ENCODE measurements around the gene HHIP.

The HHIP gene

GRCh38 chr4:144645631-144646522, at the start of gene HHIP:
Gene HHIP (plus strand): TSS chr4:144646156. CDS start chr4:144646676, 520 bp downstream.
- TF ChIP-seq CTCF (IDR thresholded peaks at IDR 0.05; ENCODE audit: low read length) (no peak), EZH2 (IDR thresholded peaks at IDR 0.05; ENCODE audit: borderline replicate concordance, low read length) (no peak)
- no peak within 1 kb of the TSS for H3K9ac ChIP-seq (ENCODE audit: low read length)

GRCh38 chr4:144597171-144597570, 48.8 kb upstream of the HHIP start:
- Histone ChIP-seq H3K4me1 (ENCODE audit: insufficient read depth, low read length, severe bottlenecking) (no peaks in the 10 kb centered on the region), H2AFZ (ENCODE audit: low read length) (no peak overlapping the region)
- TF ChIP-seq CTCF (IDR thresholded peaks at IDR 0.05; ENCODE audit: low read length) (no peak), EZH2 (IDR thresholded peaks at IDR 0.05; ENCODE audit: borderline replicate concordance, low read length) (no peak)

More at GRCh38 chr4:144645631-144646522, at the start of gene HHIP:
- Histone ChIP-seq H3F3A (ENCODE audit: insufficient read depth, low read length) (no peaks in the 10 kb centered on the region), H3K27ac (ENCODE audit: low read depth, low read length, poor library complexity, severe bottlenecking) (no peak within 1 kb of the TSS), H3K27me3 (ENCODE audit: insufficient read depth, low read length) (no peaks in the 10 kb centered on the region), H4K20me1 (ENCODE audit: insufficient read depth, low read length) (no peaks in the 10 kb centered on the region), H2AFZ (ENCODE audit: low read length) (no peak within 1 kb of the TSS), H3K4me2 (ENCODE audit: low read length) (no peak within 1 kb of the TSS), H3K9me3 (ENCODE audit: low read length) (no peaks in the 10 kb centered on the region), H3K36me3 (ENCODE audit: insufficient read depth, low read length) (no peaks in the 10 kb centered on the region), H3K79me2 (ENCODE audit: insufficient read depth, low read length) (no peaks in the 10 kb centered on the region), H3K9me2 (ENCODE audit: low read depth, low read length) (no peaks in the 10 kb centered on the region), H3K4me1 (ENCODE audit: insufficient read depth, low read length, severe bottlenecking) (no peaks in the 10 kb centered on the region), H3K4me3 (ENCODE audit: low read depth, low read length, poor library complexity, severe bottlenecking) (no peak within 1 kb of the TSS)

GRCh38 chr4:144599621-144600020, 46.3 kb upstream of the HHIP start:
- H3K4me1 ChIP-seq (ENCODE audit: insufficient read depth, low read length, severe bottlenecking): no peaks in the 10 kb centered on the region
- no peaks in the 10 kb centered on the region for H3K27me3 ChIP-seq (ENCODE audit: insufficient read depth, low read length)
- H3K36me3 ChIP-seq (ENCODE audit: insufficient read depth, low read length): no peaks in the 10 kb centered on the region
- no peak overlapping the region for H3K27ac ChIP-seq (ENCODE audit: low read depth, low read length, poor library complexity, severe bottlenecking)
- H3K9me3 ChIP-seq (ENCODE audit: low read length): no peaks in the 10 kb centered on the region
- no peaks in the 10 kb centered on the region for H3F3A ChIP-seq (ENCODE audit: insufficient read depth, low read length)
- H3K4me2 ChIP-seq (ENCODE audit: low read length): no peak overlapping the region
- H4K20me1 ChIP-seq (ENCODE audit: insufficient read depth, low read length): no peaks in the 10 kb centered on the region
- H2AFZ ChIP-seq (ENCODE audit: low read length): no peak overlapping the region
- TF ChIP-seq CTCF (IDR thresholded peaks at IDR 0.05; ENCODE audit: low read length) (no peak), EZH2 (IDR thresholded peaks at IDR 0.05; ENCODE audit: borderline replicate concordance, low read length) (no peak)
- no peaks in the 10 kb centered on the region for H3K79me2 ChIP-seq (ENCODE audit: insufficient read depth, low read length)
- H3K9ac ChIP-seq (ENCODE audit: low read length): no peak overlapping the region
- no peaks in the 10 kb centered on the region for H3K9me2 ChIP-seq (ENCODE audit: low read depth, low read length)
- H3K4me3 ChIP-seq (ENCODE audit: low read depth, low read length, poor library complexity, severe bottlenecking): no peak overlapping the region

More at GRCh38 chr4:144597171-144597570, 48.8 kb upstream of the HHIP start:
- Histone ChIP-seq H3K27me3 (ENCODE audit: insufficient read depth, low read length) (no peaks in the 10 kb centered on the region), H4K20me1 (ENCODE audit: insufficient read depth, low read length) (no peaks in the 10 kb centered on the region), H3K27ac (ENCODE audit: low read depth, low read length, poor library complexity, severe bottlenecking) (no peak overlapping the region), H3K36me3 (ENCODE audit: insufficient read depth, low read length) (no peaks in the 10 kb centered on the region), H3K9ac (ENCODE audit: low read length) (no peak overlapping the region), H3K79me2 (ENCODE audit: insufficient read depth, low read length) (no peaks in the 10 kb centered on the region), H3K4me3 (ENCODE audit: low read depth, low read length, poor library complexity, severe bottlenecking) (no peak overlapping the region), H3K9me2 (ENCODE audit: low read depth, low read length) (no peaks in the 10 kb centered on the region), H3K4me2 (ENCODE audit: low read length) (no peak overlapping the region), H3K9me3 (ENCODE audit: low read length) (no peaks in the 10 kb centered on the region), H3F3A (ENCODE audit: insufficient read depth, low read length) (no peaks in the 10 kb centered on the region)
